Natural killer cell treated with Interleukin-12 subunit alpha and Interleukin-12 subunit beta and Interleukin-15 and Interleukin-18, amount 100 ng/mL, for 72 hours (primary cell): ENCODE measurements around the gene ZNF473. TPM values are rescaled to one million over a fixed set of nuclear protein-coding genes. Genes with fewer than 3 reads are reported as not detected.
"Not testable (repeated sequence)": the region's sequence is repeated elsewhere in the genome, so short reads cannot be mapped to it uniquely, and the experiment has no call there.

Experiments used
- ATAC-seq, 2 donors: fragments of 150-1000 bp; cut with Tn5 transposase in 1 of 2; sonication (Bioruptor Pico), chemical (Tn5 transposase) in 1 of 2; 2 replicates each; pipeline ENCODE4 v1.10.0; 2021
- DNase-seq: peaks from one replicate; pipeline ENCODE4 v3.0.0; 2022; ENCODE audit warnings: low spot score
- H3K27ac Mint-ChIP-seq, 2 donors: 1 replicate in 1 of 2; 2 replicates in 1 of 2; pipeline ENCODE4 v1.8.0; 2022; ENCODE audit warnings: mixed read lengths in 2 of 2, mild to moderate bottlenecking in 1 of 2, moderate library complexity in 1 of 2
- H3K27me3 Mint-ChIP-seq, 2 donors: 1 replicate in 1 of 2; 2 replicates in 1 of 2; pipeline ENCODE4 v1.8.0; 2022; ENCODE audit warnings: mixed read lengths in 2 of 2
- H3K36me3 Mint-ChIP-seq: one replicate; pipeline ENCODE4 v1.8.0; 2022; ENCODE audit warnings: mixed read lengths
- H3K4me1 Mint-ChIP-seq, 2 donors: 1 replicate in 1 of 2; 2 replicates in 1 of 2; pipeline ENCODE4 v1.8.0; 2022; ENCODE audit warnings: low read depth in 2 of 2, mixed read lengths in 2 of 2, mild to moderate bottlenecking in 1 of 2
- H3K4me3 Mint-ChIP-seq: one replicate; pipeline ENCODE4 v1.8.0; 2022; ENCODE audit warnings: mixed read lengths
- H3K9me3 Mint-ChIP-seq: 2 replicates; pipeline ENCODE4 v1.8.0; 2022; ENCODE audit warnings: mixed read lengths
- total RNA-seq, 2 donors: library from RNA; stranded (reverse); gene quantifications; one replicate each; pipeline ENCODE4 v1.2.3, GENCODE V29; 2022

The ZNF473 gene
- total RNA-seq, 2 donors from 2014 or later, result 6.2 to 10.3 TPM

- H3K36me3 Mint-ChIP-seq, H3K27me3 Mint-ChIP-seq, H3K4me3 Mint-ChIP-seq, H3K27ac Mint-ChIP-seq, H3K4me1 Mint-ChIP-seq, H3K9me3 Mint-ChIP-seq, DNase-seq, ATAC-seq: not testable (repeated sequence)
Observed at GRCh38 chr19:50075644-50076372, 50.0 kb downstream of the ZNF473 start.

GRCh38 chr19:50076581-50077355 lies 51.0 kb downstream of the ZNF473 start:
- H3K27ac Mint-ChIP-seq, H3K27me3 Mint-ChIP-seq, DNase-seq, H3K9me3 Mint-ChIP-seq, H3K4me3 Mint-ChIP-seq, ATAC-seq, H3K36me3 Mint-ChIP-seq, H3K4me1 Mint-ChIP-seq: not testable (repeated sequence)

- not testable (repeated sequence) for H3K27ac Mint-ChIP-seq, H3K36me3 Mint-ChIP-seq, H3K4me3 Mint-ChIP-seq, ATAC-seq, DNase-seq, H3K9me3 Mint-ChIP-seq, H3K27me3 Mint-ChIP-seq, H3K4me1 Mint-ChIP-seq
Observed at GRCh38 chr19:50079014-50079413, 53.2 kb downstream of the ZNF473 start.

- not testable (repeated sequence) for H3K4me1 Mint-ChIP-seq, H3K4me3 Mint-ChIP-seq, H3K27ac Mint-ChIP-seq, H3K9me3 Mint-ChIP-seq, H3K36me3 Mint-ChIP-seq, ATAC-seq, H3K27me3 Mint-ChIP-seq, DNase-seq
Observed at GRCh38 chr19:50084440-50084839, 58.6 kb downstream of the ZNF473 start.

- H3K9me3 Mint-ChIP-seq, ATAC-seq, H3K27me3 Mint-ChIP-seq, H3K4me3 Mint-ChIP-seq, H3K27ac Mint-ChIP-seq, DNase-seq, H3K4me1 Mint-ChIP-seq, H3K36me3 Mint-ChIP-seq: not testable (repeated sequence)
Observed at GRCh38 chr19:50087153-50087552, 61.3 kb downstream of the ZNF473 start.

GRCh38 chr19:50090706-50091105 lies 64.9 kb downstream of the ZNF473 start:
- H3K27ac Mint-ChIP-seq, H3K9me3 Mint-ChIP-seq, H3K36me3 Mint-ChIP-seq, H3K4me3 Mint-ChIP-seq, DNase-seq, H3K4me1 Mint-ChIP-seq, H3K27me3 Mint-ChIP-seq: not testable (repeated sequence)
- ATAC-seq, result peak in 1 of 2 donors; percentile 38

GRCh38 chr19:50091786-50092185 lies 66.0 kb downstream of the ZNF473 start:
- not testable (repeated sequence) for H3K36me3 Mint-ChIP-seq, ATAC-seq, H3K27ac Mint-ChIP-seq, H3K9me3 Mint-ChIP-seq, H3K4me1 Mint-ChIP-seq, H3K27me3 Mint-ChIP-seq, DNase-seq, H3K4me3 Mint-ChIP-seq

- not testable (repeated sequence) for H3K27ac Mint-ChIP-seq, H3K27me3 Mint-ChIP-seq, H3K9me3 Mint-ChIP-seq, DNase-seq, ATAC-seq, H3K4me1 Mint-ChIP-seq, H3K4me3 Mint-ChIP-seq, H3K36me3 Mint-ChIP-seq
Observed at GRCh38 chr19:50092597-50092996, 66.8 kb downstream of the ZNF473 start.

- H3K9me3 Mint-ChIP-seq, ATAC-seq, H3K4me1 Mint-ChIP-seq, H3K36me3 Mint-ChIP-seq, H3K4me3 Mint-ChIP-seq, H3K27ac Mint-ChIP-seq, H3K27me3 Mint-ChIP-seq, DNase-seq: not testable (repeated sequence)
Observed at GRCh38 chr19:50097884-50098283, 72.1 kb downstream of the ZNF473 start.

- not testable (repeated sequence) for H3K4me1 Mint-ChIP-seq, H3K27me3 Mint-ChIP-seq, H3K27ac Mint-ChIP-seq, ATAC-seq, H3K36me3 Mint-ChIP-seq, H3K9me3 Mint-ChIP-seq, DNase-seq, H3K4me3 Mint-ChIP-seq
Observed at GRCh38 chr19:50098892-50099291, 73.1 kb downstream of the ZNF473 start.

- H3K36me3 Mint-ChIP-seq, H3K4me1 Mint-ChIP-seq, H3K9me3 Mint-ChIP-seq, DNase-seq, H3K27ac Mint-ChIP-seq, ATAC-seq, H3K27me3 Mint-ChIP-seq, H3K4me3 Mint-ChIP-seq: not testable (repeated sequence)
Observed at GRCh38 chr19:50099696-50100095, 73.9 kb downstream of the ZNF473 start.

- DNase-seq, H3K27ac Mint-ChIP-seq, ATAC-seq: not testable (repeated sequence)
Observed at GRCh38 chr19:50100946-50101345, 75.1 kb downstream of the ZNF473 start.

More at GRCh38 chr19:50100946-50101345, 75.1 kb downstream of the ZNF473 start:
- not testable (repeated sequence) for H3K27me3 Mint-ChIP-seq, H3K36me3 Mint-ChIP-seq, H3K4me3 Mint-ChIP-seq, H3K9me3 Mint-ChIP-seq, H3K4me1 Mint-ChIP-seq
